Natural killer cell treated with Interleukin-12 subunit alpha and Interleukin-12 subunit beta and Interleukin-15 and Interleukin-18, amount 100 ng/mL, for 72 hours (primary cell): ENCODE results near the gene NKAP. TPM values are rescaled to one million over a fixed set of nuclear protein-coding genes. Genes with fewer than 3 reads are reported as not detected.
"Not testable (repeated sequence)": the region's sequence is repeated elsewhere in the genome, so short reads cannot be mapped to it uniquely, and the experiment has no call there.

Experiments
- ATAC-seq, 2 donors: fragments of 150-1000 bp; cut with Tn5 transposase in 1 of 2; sonication (Bioruptor Pico), chemical (Tn5 transposase) in 1 of 2; 2 replicates each; pipeline ENCODE4 v1.10.0; 2021
- DNase-seq: peaks from one replicate; pipeline ENCODE4 v3.0.0; 2022; ENCODE audit warnings: low spot score
- H3K27ac Mint-ChIP-seq, 2 donors: 1 replicate in 1 of 2; 2 replicates in 1 of 2; pipeline ENCODE4 v1.8.0; 2022; ENCODE audit warnings: mixed read lengths in 2 of 2, mild to moderate bottlenecking in 1 of 2, moderate library complexity in 1 of 2
- H3K27me3 Mint-ChIP-seq, 2 donors: 1 replicate in 1 of 2; 2 replicates in 1 of 2; pipeline ENCODE4 v1.8.0; 2022; ENCODE audit warnings: mixed read lengths in 2 of 2
- H3K36me3 Mint-ChIP-seq: one replicate; pipeline ENCODE4 v1.8.0; 2022; ENCODE audit warnings: mixed read lengths
- H3K4me1 Mint-ChIP-seq, 2 donors: 1 replicate in 1 of 2; 2 replicates in 1 of 2; pipeline ENCODE4 v1.8.0; 2022; ENCODE audit warnings: low read depth in 2 of 2, mixed read lengths in 2 of 2, mild to moderate bottlenecking in 1 of 2
- H3K4me3 Mint-ChIP-seq: one replicate; pipeline ENCODE4 v1.8.0; 2022; ENCODE audit warnings: mixed read lengths
- H3K9me3 Mint-ChIP-seq: 2 replicates; pipeline ENCODE4 v1.8.0; 2022; ENCODE audit warnings: mixed read lengths
- total RNA-seq, 2 donors: library from RNA; stranded (reverse); gene quantifications; one replicate each; pipeline ENCODE4 v1.2.3, GENCODE V29; 2022

NKAP gene
- total RNA-seq, 2 donors from 2014 or later, result 7.3 to 8.7 TPM

GRCh38 chrX:119960625-119961024 lies 17.1 kb upstream of the NKAP start:
- no peak overlapping the region for H3K4me3 Mint-ChIP-seq
- DNase-seq, result no peak
- H3K4me1 Mint-ChIP-seq, result peaks cover 9 to 10% of the 10 kb centered on the region in 2 donors
- no peak for ATAC-seq
- H3K27me3 Mint-ChIP-seq, result peaks cover 35 to 40% of the 10 kb centered on the region in 2 donors
- no peaks in the 10 kb centered on the region for H3K36me3 Mint-ChIP-seq
- no peak overlapping the region for H3K27ac Mint-ChIP-seq
- H3K9me3 Mint-ChIP-seq, result no peaks in the 10 kb centered on the region

- not testable (repeated sequence) for H3K36me3 Mint-ChIP-seq, H3K4me3 Mint-ChIP-seq, H3K4me1 Mint-ChIP-seq, H3K9me3 Mint-ChIP-seq
- Mint-ChIP-seq H3K27me3 (peaks cover 31 to 33% of the 10 kb centered on the region in 2 donors), H3K27ac (peak overlapping the region in 1 of 2 donors; percentile 60)
- DNase-seq (peak; percentile 76), ATAC-seq (peak; percentile 74 to 80)
Measured at GRCh38 chrX:119955807-119956570, 12.4 kb upstream of the NKAP start.

- H3K4me1 Mint-ChIP-seq, result peaks cover 9 to 10% of the 10 kb centered on the region in 2 donors
- H3K36me3 Mint-ChIP-seq, result no peaks in the 10 kb centered on the region
- DNase-seq (no peak), ATAC-seq (no peak)
- no peak overlapping the region for H3K4me3 Mint-ChIP-seq
- peaks cover 17 to 22% of the 10 kb centered on the region in 2 donors for H3K27me3 Mint-ChIP-seq
- no peaks in the 10 kb centered on the region for H3K9me3 Mint-ChIP-seq
- no peak overlapping the region for H3K27ac Mint-ChIP-seq
Measured at GRCh38 chrX:119954374-119954773, 10.8 kb upstream of the NKAP start.

- H3K27ac Mint-ChIP-seq, result no peak overlapping the region
- no peaks in the 10 kb centered on the region for H3K9me3 Mint-ChIP-seq
- no peak overlapping the region for H3K4me3 Mint-ChIP-seq
- no peaks in the 10 kb centered on the region for H3K4me1 Mint-ChIP-seq
- DNase-seq (no peak), ATAC-seq (no peak)
- H3K27me3 Mint-ChIP-seq, result peaks cover 0 to 14% of the 10 kb centered on the region in 2 donors
- no peaks in the 10 kb centered on the region for H3K36me3 Mint-ChIP-seq
Measured at GRCh38 chrX:119948381-119948780, 4.8 kb upstream of the NKAP start.

GRCh38 chrX:119945481-119945880 lies 1.9 kb upstream of the NKAP start:
- Mint-ChIP-seq H3K36me3 (no peaks in the 10 kb centered on the region), H3K4me3 (no peak overlapping the region)
- DNase-seq, result no peak

GRCh38 chrX:119942831-119943184 lies 743 bp downstream of the NKAP start:
- ATAC-seq (no peak), DNase-seq (no peak)
- peak overlapping the region; percentile 82 to 92 for H3K27ac Mint-ChIP-seq
- no peaks in the 10 kb centered on the region for H3K9me3 Mint-ChIP-seq
- H3K36me3 Mint-ChIP-seq, result no peaks in the 10 kb centered on the region
- peaks cover 0 to 7% of the 10 kb centered on the region in 2 donors for H3K27me3 Mint-ChIP-seq
- peaks cover 9 to 15% of the 10 kb centered on the region in 2 donors for H3K4me1 Mint-ChIP-seq
- peak overlapping the region; percentile 97 for H3K4me3 Mint-ChIP-seq

More at GRCh38 chrX:119945481-119945880, 1.9 kb upstream of the NKAP start:
- Mint-ChIP-seq H3K9me3 (no peaks in the 10 kb centered on the region), H3K27me3 (peaks cover 0 to 15% of the 10 kb centered on the region in 2 donors), H3K4me1 (peaks cover 9 to 15% of the 10 kb centered on the region in 2 donors), H3K27ac (no peak overlapping the region)
- no peak for ATAC-seq

- ATAC-seq (no peak), DNase-seq (no peak)
- peak overlapping the region; percentile 82 to 92 for H3K27ac Mint-ChIP-seq
- peak overlapping the region; percentile 97 for H3K4me3 Mint-ChIP-seq
- peaks cover 9 to 15% of the 10 kb centered on the region in 2 donors for H3K4me1 Mint-ChIP-seq
- H3K9me3 Mint-ChIP-seq, result no peaks in the 10 kb centered on the region
- peaks cover 0 to 7% of the 10 kb centered on the region in 2 donors for H3K27me3 Mint-ChIP-seq
- H3K36me3 Mint-ChIP-seq, result no peaks in the 10 kb centered on the region
Measured at GRCh38 chrX:119942173-119942819, 1.3 kb downstream of the NKAP start.

GRCh38 chrX:119941336-119941735 lies 2.2 kb downstream of the NKAP start:
- Mint-ChIP-seq H3K27ac (no peak overlapping the region), H3K4me1 (peaks cover 9 to 15% of the 10 kb centered on the region in 2 donors), H3K36me3 (no peaks in the 10 kb centered on the region), H3K27me3 (peaks cover 0 to 4% of the 10 kb centered on the region in 2 donors), H3K9me3 (no peaks in the 10 kb centered on the region), H3K4me3 (peak overlapping the region; percentile 97)
- ATAC-seq (no peak), DNase-seq (no peak)

- no peak for ATAC-seq
- no peak for DNase-seq
- H3K27me3 Mint-ChIP-seq, result no peaks in the 10 kb centered on the region
- H3K9me3 Mint-ChIP-seq, result no peaks in the 10 kb centered on the region
- no peak overlapping the region for H3K4me3 Mint-ChIP-seq
- no peaks in the 10 kb centered on the region for H3K4me1 Mint-ChIP-seq
- peaks cover 6% of the 10 kb centered on the region for H3K36me3 Mint-ChIP-seq
- H3K27ac Mint-ChIP-seq, result no peak overlapping the region
Measured at GRCh38 chrX:119935215-119935874, 8.2 kb downstream of the NKAP start.

- H3K27me3 Mint-ChIP-seq, H3K27ac Mint-ChIP-seq, ATAC-seq, H3K9me3 Mint-ChIP-seq, H3K4me1 Mint-ChIP-seq, H3K36me3 Mint-ChIP-seq, DNase-seq, H3K4me3 Mint-ChIP-seq: not testable (repeated sequence)
Measured at GRCh38 chrX:119922391-119922790, 21.2 kb downstream of the NKAP start.

- Mint-ChIP-seq H3K9me3 (no peaks in the 10 kb centered on the region), H3K4me1 (no peaks in the 10 kb centered on the region), H3K27me3 (peaks cover 0 to 5% of the 10 kb centered on the region in 2 donors), H3K4me3 (no peak overlapping the region), H3K27ac (no peak overlapping the region), H3K36me3 (peaks cover under 1% of the 10 kb centered on the region)
- DNase-seq (no peak), ATAC-seq (no peak)
Measured at GRCh38 chrX:119919835-119920585, 23.5 kb downstream of the NKAP start.

- DNase-seq, result no peak
- ATAC-seq, result no peak
- no peaks in the 10 kb centered on the region for H3K4me1 Mint-ChIP-seq
- no peaks in the 10 kb centered on the region for H3K9me3 Mint-ChIP-seq
- H3K36me3 Mint-ChIP-seq, result no peaks in the 10 kb centered on the region
- H3K27ac Mint-ChIP-seq, result no peak overlapping the region
- no peak overlapping the region for H3K4me3 Mint-ChIP-seq
- peaks cover 0 to 8% of the 10 kb centered on the region in 2 donors for H3K27me3 Mint-ChIP-seq
Measured at GRCh38 chrX:119917877-119918276, 25.7 kb downstream of the NKAP start.

- Mint-ChIP-seq H3K36me3 (no peaks in the 10 kb centered on the region), H3K27ac (no peak overlapping the region), H3K9me3 (no peaks in the 10 kb centered on the region), H3K4me1 (no peaks in the 10 kb centered on the region), H3K4me3 (no peak overlapping the region), H3K27me3 (peaks cover 0 to 11% of the 10 kb centered on the region in 2 donors)
- no peak for ATAC-seq
- no peak for DNase-seq
Measured at GRCh38 chrX:119916310-119916709, 27.2 kb downstream of the NKAP start.
